Muscle of leg (tissue), 11 donors: ENCODE results near the gene S1PR5. TPM values are rescaled to one million over a fixed set of nuclear protein-coding genes. Genes with fewer than 3 reads are reported as not detected.
"Not testable (repeated sequence)": the region's sequence is repeated elsewhere in the genome, so short reads cannot be mapped to it uniquely, and the experiment has no call there.

Experiments
- DNase-seq: peaks from one replicate; pipeline ENCODE4 v3.0.0; 2013
- H3K27ac ChIP-seq: one replicate; pipeline ENCODE4 v1.5.1; 2013; ENCODE audit warnings: mild to moderate bottlenecking, low read length, control low read depth
- H3K27me3 ChIP-seq: one replicate; pipeline ENCODE4 v1.6.1; 2013; ENCODE audit warnings: low read length; ENCODE audit not compliant: control insufficient read depth, insufficient read depth
- H3K36me3 ChIP-seq: one replicate; pipeline ENCODE4 v1.6.1; 2013; ENCODE audit warnings: low read length; ENCODE audit not compliant: control insufficient read depth, insufficient read depth
- H3K4me1 ChIP-seq: one replicate; pipeline ENCODE4 v1.6.1; 2013; ENCODE audit warnings: low read length; ENCODE audit not compliant: control insufficient read depth, insufficient read depth
- H3K4me3 ChIP-seq: one replicate; pipeline ENCODE4 v1.5.1; 2013; ENCODE audit warnings: low read length, control low read depth
- H3K9me3 ChIP-seq: replicated peaks from 2 replicates; pipeline ENCODE4 v1.6.1; 2013; ENCODE audit warnings: low read depth, low read length; ENCODE audit not compliant: control insufficient read depth
- WGBS: methylation state at CpG from one replicate; pipeline ENCODE4 v1.1.5; 2013; ENCODE audit warnings: missing lambda C conversion rate; ENCODE audit not compliant: insufficient coverage; 5-methylcytosine and 5-hydroxymethylcytosine counted together
- polyA plus RNA-seq, 8 donors: library from polyadenylated mRNA; unstranded; fragments of 120-200 nt; gene quantifications; one replicate each; pipeline versions ENCODE4 v1.2.1 to v1.2.3, GENCODE V29; 2013; ENCODE audit warnings: inconsistent platforms in 1 of 8, low replicate concordance in 1 of 8; ENCODE audit not compliant: insufficient read length in 8 of 8, insufficient read depth in 1 of 8
- total RNA-seq: library from RNA; stranded (reverse); fragments of 120-200 nt; gene quantifications from one replicate; pipeline ENCODE4 v1.2.4, GENCODE V29; 2013

The S1PR5 gene
- total and polyA plus RNA-seq, 9 donors = 0.67 to 2.2 (median 1.1) TPM

DNA sequence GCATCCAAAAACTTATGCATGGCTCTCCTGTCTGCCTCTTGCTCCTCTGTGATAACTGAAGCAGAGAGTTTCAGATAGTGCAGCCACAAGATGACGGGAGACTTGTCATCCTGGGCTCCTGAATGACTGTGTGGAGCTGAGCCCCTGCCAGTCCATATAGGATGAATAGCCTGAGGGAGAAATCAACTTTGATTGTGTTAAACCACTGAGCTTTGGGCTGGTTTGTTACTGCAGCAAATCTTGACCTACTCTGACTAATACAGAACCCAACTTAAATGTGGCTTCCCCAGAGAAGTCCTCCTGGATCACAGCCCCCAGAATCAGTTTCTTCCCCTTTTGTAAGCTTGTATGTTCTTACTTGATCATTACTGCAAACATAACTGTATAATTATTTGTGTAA, 15.2 kb upstream of the S1PR5 start:
- H3K4me1 ChIP-seq = no peaks in the 10 kb centered on the region
- WGBS = no CpG with 5 or more reads among the region's 1 CpG
- H3K27me3 ChIP-seq = peaks cover 2% of the 10 kb centered on the region
- no peaks in the 10 kb centered on the region for H3K36me3 ChIP-seq
- no peak overlapping the region for H3K4me3 ChIP-seq
- H3K27ac ChIP-seq = no peak overlapping the region
- no peak for DNase-seq
- peaks cover 2% of the 10 kb centered on the region for H3K9me3 ChIP-seq

DNA sequence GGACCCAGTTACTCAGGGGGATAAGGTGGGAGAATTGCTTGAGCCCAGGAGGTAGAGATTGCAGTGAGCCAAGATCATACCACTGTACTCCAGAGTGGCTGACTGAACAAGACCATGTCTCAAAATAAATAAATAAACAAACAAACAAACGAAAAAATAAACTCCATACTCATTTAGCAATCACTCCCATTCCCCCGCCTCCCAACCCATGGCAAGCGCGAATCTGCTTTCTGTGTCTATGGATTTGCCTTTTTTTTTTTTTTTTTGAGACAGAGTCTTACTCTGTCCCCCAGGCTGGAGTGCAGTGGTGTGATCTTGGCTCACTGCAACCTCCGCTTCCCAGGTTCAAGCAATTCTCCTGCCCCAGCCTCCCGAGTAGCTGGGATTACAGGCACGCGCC, 9.6 kb upstream of the S1PR5 start:
- 75% methylated on average over 2 of the region's 8 CpGs for WGBS

DNA sequence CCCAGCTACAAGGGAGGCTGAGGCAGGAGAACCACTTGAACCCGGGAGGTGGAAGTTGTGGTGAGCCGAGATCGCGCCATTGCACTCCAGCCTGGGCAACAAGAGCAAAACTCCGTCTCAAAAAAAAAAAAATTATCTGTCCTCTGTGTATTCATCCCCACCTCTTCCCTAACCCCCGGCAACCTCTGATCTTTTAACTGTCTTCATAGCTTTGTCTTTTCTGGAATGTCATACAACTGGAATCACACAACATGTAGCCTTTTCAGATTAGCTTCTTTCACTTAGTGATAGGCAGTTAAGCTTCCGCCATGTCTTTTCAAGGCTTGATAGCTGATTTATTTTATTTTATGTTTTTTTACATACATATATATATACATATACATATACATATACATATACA, 8.4 kb upstream of the S1PR5 start:
- H3K36me3 ChIP-seq = no peaks in the 10 kb centered on the region
- DNase-seq = no peak
- H3K4me1 ChIP-seq = no peaks in the 10 kb centered on the region
- no peaks in the 10 kb centered on the region for H3K9me3 ChIP-seq
- peaks cover 7% of the 10 kb centered on the region for H3K27me3 ChIP-seq
- WGBS = 100% methylated on average over 1 of the region's 7 CpGs
- no peak overlapping the region for H3K4me3 ChIP-seq
- no peak overlapping the region for H3K27ac ChIP-seq

More for the DNA sequence above, 9.6 kb upstream of the S1PR5 start:
- H3K4me1 ChIP-seq, H3K36me3 ChIP-seq, H3K27me3 ChIP-seq, H3K4me3 ChIP-seq, H3K27ac ChIP-seq, H3K9me3 ChIP-seq, DNase-seq: not testable (repeated sequence)

DNA sequence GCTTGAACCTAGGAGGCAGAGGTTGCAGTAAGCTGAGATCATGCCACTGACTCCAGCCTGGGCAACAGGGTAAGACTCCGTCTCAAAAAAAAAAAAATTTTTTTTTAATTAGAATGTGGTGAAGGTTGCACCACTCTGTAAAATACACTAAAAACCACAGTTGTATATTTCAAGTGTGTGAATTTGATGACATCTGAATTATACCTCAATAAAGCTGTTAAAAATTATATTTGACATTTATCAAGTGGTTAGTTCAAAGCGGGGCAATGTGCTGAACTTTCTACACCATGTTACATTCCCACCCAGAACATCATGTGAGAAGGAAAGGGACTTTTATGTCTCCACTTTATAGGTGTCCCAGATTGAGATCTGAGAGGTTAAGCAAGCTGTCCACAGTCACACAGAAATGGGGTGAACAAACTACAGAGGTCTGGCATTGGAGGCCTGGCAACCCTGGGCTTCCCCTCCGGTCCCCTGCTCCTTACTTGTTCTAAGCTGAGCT, 5.9 kb upstream of the S1PR5 start:
- Histone ChIP-seq H3K4me3 (no peak overlapping the region), H3K9me3 (no peaks in the 10 kb centered on the region), H3K27me3 (peaks cover 28% of the 10 kb centered on the region), H3K36me3 (no peaks in the 10 kb centered on the region), H3K27ac (no peak overlapping the region), H3K4me1 (peaks cover 11% of the 10 kb centered on the region)
- WGBS = 63% methylated on average over 1 of the region's 3 CpGs
- no peak for DNase-seq

DNA sequence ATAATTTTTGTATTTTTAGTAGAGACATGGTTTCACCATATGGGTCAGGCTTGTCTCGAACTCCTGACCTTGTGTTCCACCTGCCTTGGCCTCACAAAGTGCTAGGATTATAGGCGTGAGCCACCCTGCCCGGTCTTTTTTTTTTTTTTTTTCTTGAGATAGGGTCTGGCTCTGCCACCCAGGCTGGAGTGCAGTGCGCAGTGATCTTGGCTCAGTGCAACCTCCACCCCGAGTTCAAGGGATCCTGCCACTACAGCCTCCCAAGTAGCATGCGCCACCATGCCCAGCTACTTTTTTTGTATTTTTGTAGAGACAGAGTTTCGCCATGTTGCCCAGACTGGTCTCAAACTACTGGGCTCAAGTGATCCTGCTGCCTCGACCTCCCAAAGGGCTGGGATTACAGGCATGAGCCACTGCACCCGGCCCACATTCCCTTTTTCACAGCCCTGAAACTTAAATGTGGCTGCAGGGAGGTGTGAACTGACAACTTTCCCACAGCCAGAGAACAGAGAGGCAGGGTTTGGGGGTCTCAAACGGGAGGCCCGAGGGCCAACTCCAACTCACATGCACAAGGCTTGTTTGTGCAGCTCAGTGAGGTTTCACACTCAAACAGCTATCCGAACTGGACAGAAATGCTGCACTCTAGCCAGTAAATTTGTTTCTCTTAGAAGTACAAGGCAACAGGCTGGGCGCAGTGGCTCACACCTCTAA, 4.4 kb upstream of the S1PR5 start:
- Histone ChIP-seq H3K27me3 (peaks cover 43% of the 10 kb centered on the region), H3K4me1 (peaks cover 22% of the 10 kb centered on the region), H3K9me3 (no peaks in the 10 kb centered on the region), H3K4me3 (no peak overlapping the region), H3K36me3 (no peaks in the 10 kb centered on the region), H3K27ac (no peak overlapping the region)
- no peak for DNase-seq
- WGBS = 68% methylated on average over 8 of the region's 13 CpGs

DNA sequence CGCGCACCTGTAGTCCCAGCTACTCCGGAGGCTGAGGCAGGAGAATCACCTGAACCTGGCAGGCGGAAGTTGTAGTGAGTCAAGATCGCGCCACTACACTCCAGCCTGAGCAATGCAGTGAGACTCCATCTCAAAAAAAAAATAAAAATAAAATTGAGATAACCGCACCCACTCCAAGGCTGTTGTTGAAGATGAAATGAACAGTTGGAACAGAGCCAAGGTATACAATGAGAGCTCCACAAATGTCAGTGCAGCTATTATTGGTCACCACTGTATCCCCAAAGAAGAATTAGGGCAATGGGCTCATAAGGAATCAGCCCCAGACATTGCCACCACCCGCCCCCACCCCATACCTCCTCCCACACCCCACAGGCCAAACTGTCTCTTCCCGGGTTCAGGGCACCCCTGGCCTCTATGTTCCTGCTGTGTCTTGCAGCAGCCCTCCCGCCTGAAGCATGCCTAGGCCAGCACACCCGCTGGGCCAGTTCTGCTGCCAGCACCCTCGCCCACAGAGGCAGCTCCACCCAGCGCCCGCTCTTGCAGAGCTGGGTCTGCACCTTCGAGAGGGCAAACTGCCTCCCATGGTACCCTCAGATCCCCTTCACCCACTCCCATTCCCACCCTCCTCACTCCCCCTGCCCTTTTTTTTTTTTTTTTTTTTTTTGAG, 3.5 kb upstream of the S1PR5 start:
- H3K9me3 ChIP-seq = no peaks in the 10 kb centered on the region
- H3K27me3 ChIP-seq = peaks cover 51% of the 10 kb centered on the region
- no peak for DNase-seq
- WGBS = 89% methylated on average over 10 of the region's 15 CpGs
- H3K4me1 ChIP-seq = peaks cover 22% of the 10 kb centered on the region
- H3K4me3 ChIP-seq = no peak overlapping the region
- H3K36me3 ChIP-seq = no peaks in the 10 kb centered on the region
- H3K27ac ChIP-seq = no peak overlapping the region

DNA sequence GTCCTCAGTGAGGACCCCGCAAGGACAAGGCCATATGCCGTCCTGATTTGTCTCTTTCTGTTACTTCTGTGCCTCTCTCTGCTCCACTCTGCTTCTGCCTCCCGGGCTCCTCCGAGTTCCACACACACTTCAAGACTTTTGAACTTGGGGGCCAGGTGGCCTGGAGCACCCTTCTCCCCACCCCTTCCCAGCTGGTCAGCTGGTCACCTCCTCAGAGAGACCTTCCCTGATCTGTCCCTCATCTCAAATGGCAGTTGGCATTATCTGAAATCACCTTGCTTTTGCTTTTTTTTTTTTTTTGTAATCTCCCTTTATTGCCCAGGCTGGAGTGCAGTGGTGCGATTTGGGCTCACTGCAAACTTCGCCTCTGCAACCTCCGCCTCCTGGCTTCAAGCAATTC, 2.2 kb upstream of the S1PR5 start:
- Histone ChIP-seq H3K27me3 (peaks cover 65% of the 10 kb centered on the region), H3K36me3 (no peaks in the 10 kb centered on the region), H3K9me3 (no peaks in the 10 kb centered on the region), H3K27ac (no peak overlapping the region), H3K4me3 (no peak overlapping the region), H3K4me1 (peaks cover 22% of the 10 kb centered on the region)
- no peak for DNase-seq
- 44% methylated on average over 4 of the region's 7 CpGs for WGBS

DNA sequence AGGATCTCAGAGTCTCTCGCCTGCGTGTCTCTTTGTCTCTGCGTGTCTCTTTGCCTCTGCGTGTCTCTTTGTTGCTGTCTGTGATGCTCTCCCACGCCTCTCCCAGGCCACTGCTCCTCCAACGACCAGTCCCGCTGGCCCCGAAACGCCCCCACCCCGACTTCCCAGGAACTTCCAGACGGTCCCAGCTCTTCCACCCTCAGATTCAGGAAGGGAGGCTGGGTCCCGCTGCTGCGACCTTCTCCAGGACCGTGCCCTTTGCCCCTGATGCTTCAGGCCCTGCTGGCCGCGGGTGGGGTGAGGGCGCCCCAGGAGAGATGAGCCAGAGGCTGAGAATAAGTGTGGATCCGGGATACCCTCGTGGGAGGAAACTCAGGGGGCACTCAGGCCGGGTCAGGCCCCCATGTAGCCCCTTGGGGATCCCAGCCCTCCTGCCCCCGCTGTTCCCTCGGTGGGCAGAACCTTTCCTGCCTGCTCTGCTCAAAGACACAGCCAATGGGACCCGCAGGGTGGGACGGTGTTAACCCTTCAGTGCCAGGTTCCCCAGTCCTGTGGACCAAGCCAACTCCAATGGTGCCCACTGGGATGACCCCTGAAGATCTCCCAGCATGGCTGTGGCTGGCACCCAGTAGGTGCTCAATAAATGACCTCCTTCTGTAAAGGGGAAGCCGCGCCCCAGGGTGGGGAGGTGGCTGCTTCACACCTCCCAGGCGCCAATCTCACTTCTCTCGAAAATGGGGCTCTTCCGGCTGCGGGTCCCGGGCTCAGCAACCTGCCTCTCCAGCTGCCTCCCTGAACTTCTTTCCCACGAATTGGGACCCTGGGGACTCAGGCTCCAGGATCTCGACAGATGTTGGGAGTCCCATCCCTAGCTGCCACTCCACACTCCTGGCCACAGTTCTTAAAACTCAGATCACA, 1.5 kb upstream of the S1PR5 start:
- WGBS = 6% methylated on average over 24 of the region's 33 CpGs
- no peaks in the 10 kb centered on the region for H3K36me3 ChIP-seq
- H3K27me3 ChIP-seq = peaks cover 68% of the 10 kb centered on the region
- peak overlapping the region; percentile 55 for H3K27ac ChIP-seq
- H3K9me3 ChIP-seq = no peaks in the 10 kb centered on the region
- peak; percentile 33 for DNase-seq
- H3K4me3 ChIP-seq = no peak overlapping the region
- peaks cover 22% of the 10 kb centered on the region for H3K4me1 ChIP-seq

DNA sequence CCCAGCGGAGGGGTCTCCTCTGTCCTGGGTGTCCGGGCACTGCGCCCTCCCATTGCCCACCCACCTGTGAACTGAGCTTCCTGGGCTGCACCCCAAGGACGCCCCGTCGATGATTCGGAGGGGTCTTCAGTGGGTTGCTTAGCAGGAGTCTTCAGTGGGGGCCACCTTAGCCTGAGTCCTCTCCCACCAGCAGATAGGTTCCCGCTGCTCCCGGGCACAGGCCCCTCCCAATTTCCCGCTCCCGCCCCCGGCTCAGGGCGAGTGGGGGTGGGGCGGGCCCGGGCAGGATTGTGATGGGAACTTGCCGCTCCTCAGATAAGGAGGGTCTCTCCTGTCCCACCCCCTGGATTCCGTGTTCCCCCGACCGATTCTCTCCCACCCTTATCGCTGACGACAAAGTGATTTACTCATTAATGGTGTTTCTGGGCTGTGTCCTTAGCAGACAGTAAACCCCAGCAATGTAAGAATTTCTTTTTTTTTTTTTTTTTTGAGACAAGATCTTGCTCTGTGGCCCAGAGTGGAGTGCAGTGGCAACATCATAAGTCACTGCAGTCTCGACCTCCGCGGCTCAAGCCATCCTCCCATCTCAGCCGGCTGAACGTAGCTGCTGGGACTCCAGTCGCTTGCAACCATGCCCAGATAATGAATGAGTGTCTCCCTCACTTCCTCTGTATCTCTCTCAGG, 655 bp upstream of the S1PR5 start:
- Histone ChIP-seq H3K27me3 (peaks cover 76% of the 10 kb centered on the region), H3K9me3 (no peaks in the 10 kb centered on the region), H3K36me3 (no peaks in the 10 kb centered on the region), H3K27ac (peak overlapping the region; percentile 55), H3K4me3 (peak overlapping the region; percentile 22), H3K4me1 (peaks cover 22% of the 10 kb centered on the region)
- 0% methylated on average over 13 of the region's 27 CpGs for WGBS
- DNase-seq = peak; percentile 30
